C1 segment of cervical spinal cord (tissue), 14 donors: Measurements from ENCODE around the gene MAGI1.

Experiments used
- DNase-seq, 14 donors: peaks; one replicate each; lab custom pipeline; 2025; lab: John Stamatoyannopoulos, UW

The MAGI1 gene

GRCh38 chr3:65330072-65330471 lies 708.6 kb downstream of the MAGI1 start:
- no peak for DNase-seq

GRCh38 chr3:65328148-65328547 lies 710.6 kb downstream of the MAGI1 start:
- no peak for DNase-seq

DNA sequence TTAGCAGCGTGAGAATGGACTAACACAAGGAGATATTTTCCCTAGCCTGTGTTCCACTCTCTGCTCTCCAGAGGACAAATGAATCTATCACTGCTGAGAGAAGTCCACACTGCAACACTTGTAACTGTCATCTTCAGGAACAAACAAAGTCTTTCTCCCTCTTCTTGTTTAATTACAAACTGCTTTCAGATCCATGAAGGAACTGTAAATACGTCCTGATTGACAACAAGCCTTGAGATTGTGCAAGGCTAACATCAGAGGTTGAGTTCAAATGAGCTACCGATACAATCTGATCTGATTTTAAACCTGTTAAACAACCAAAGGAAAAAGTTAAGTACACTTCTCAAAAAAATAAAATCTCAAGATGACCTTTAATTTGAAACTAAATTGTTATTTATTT lies 712.1 kb downstream of the MAGI1 start:
- no peak for DNase-seq

- DNase-seq = no peak
These were observed 715.8 kb downstream of the MAGI1 start for GRCh38 chr3:65322910-65323309.

GRCh38 chr3:65318231-65318630 lies 720.5 kb downstream of the MAGI1 start:
- no peak for DNase-seq

GRCh38 chr3:65314916-65315315 lies 723.8 kb downstream of the MAGI1 start:
- no peak for DNase-seq

DNA sequence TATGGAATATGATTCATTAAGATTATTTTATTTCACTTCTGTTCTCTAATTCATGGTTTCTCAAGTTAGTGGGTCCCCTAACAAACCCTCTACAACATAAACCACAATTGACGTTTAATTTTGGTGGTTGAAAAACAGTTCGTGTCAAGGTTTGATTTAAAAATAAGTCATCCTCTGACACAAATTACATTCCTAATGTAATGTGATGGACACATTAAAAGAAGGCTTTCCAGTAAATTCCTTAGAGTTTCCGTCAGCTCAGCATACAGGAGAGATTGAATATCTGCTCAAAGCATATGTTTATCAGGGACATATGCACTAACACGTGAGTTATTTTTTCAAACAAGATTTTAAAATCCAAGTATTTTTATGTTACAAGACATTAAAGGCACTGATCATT lies 724.4 kb downstream of the MAGI1 start:
- no peak for DNase-seq

- no peak for DNase-seq
These were observed 725.1 kb downstream of the MAGI1 start for GRCh38 chr3:65313666-65314065.

GRCh38 chr3:65305836-65306235 lies 732.9 kb downstream of the MAGI1 start:
- no peak for DNase-seq
